ENCODE data around the gene SLC9A8. TPM values are rescaled to one million over a fixed set of nuclear protein-coding genes. Genes with fewer than 3 reads are reported as not detected.

Gene SLC9A8
- total RNA-seq, 1 experiment from 2014 or later: 6.5 TPM

- H3K4me1 Mint-ChIP-seq: no peaks in the 10 kb centered on the region
- no peaks in the 10 kb centered on the region for H3K9me3 Mint-ChIP-seq
- H3K27ac Mint-ChIP-seq: no peak overlapping the region
- no peaks in the 10 kb centered on the region for H3K27me3 Mint-ChIP-seq (ENCODE audit: low read depth)
- DNase-seq (ENCODE audit: low spot score): no peak
- ChIA-PET CTCF (interaction anchor here (1.1 kb wide), 1 partner anchor 269 kb away, joined by 3 read pairs; no protein-coding TSS in a partner anchor), POLR2A (no interaction called here)
- TF ChIP-seq SMAD3 (CRISPR knock-in tag; IDR thresholded peaks at IDR 0.05; ENCODE audit: borderline replicate concordance): no peak
- no peak for TF ChIP-seq ZBTB43 (CRISPR knock-in tag; IDR thresholded peaks at IDR 0.05)
- TF ChIP-seq E2F1 (CRISPR knock-in tag; IDR thresholded peaks at IDR 0.05): no peak
- no peak for TF ChIP-seq ATF3 (CRISPR knock-in tag; conservative IDR thresholded peaks at IDR 0.05)
- TF ChIP-seq IRF2 (CRISPR knock-in tag; IDR thresholded peaks at IDR 0.05; ENCODE audit: borderline replicate concordance, low read depth): no peak
- no peak for TF ChIP-seq E2F4 (CRISPR knock-in tag; IDR thresholded peaks at IDR 0.05; ENCODE audit: borderline replicate concordance, low read depth)
- no peak for TF ChIP-seq USF2 (CRISPR knock-in tag; IDR thresholded peaks at IDR 0.05)
- TF ChIP-seq FOXK1 (CRISPR knock-in tag; IDR thresholded peaks at IDR 0.05): no peak
- TF ChIP-seq ZNF671 (CRISPR knock-in tag; IDR thresholded peaks at IDR 0.05): no peak
- no peak for TF ChIP-seq ZNF121 (CRISPR knock-in tag; IDR thresholded peaks at IDR 0.05)
- no peak for TF ChIP-seq ATF1 (CRISPR knock-in tag; IDR thresholded peaks at IDR 0.05)
- no peak for TF ChIP-seq ZNF425 (CRISPR knock-in tag; conservative IDR thresholded peaks at IDR 0.05)
- TF ChIP-seq ESRRA (CRISPR knock-in tag; IDR thresholded peaks at IDR 0.05; ENCODE audit: borderline replicate concordance): no peak
- no peak for TF ChIP-seq KAT7 (CRISPR knock-in tag; IDR thresholded peaks at IDR 0.05; ENCODE audit: borderline replicate concordance)
- no peak for TF ChIP-seq HMGXB4 (CRISPR knock-in tag; IDR thresholded peaks at IDR 0.05)
- TF ChIP-seq FOXP1 (CRISPR knock-in tag; IDR thresholded peaks at IDR 0.05; ENCODE audit: borderline replicate concordance): no peak
- no peak for TF ChIP-seq NFYB (CRISPR knock-in tag; conservative IDR thresholded peaks at IDR 0.05; ENCODE audit: low read depth)
- no peak for ATAC-seq
- no peaks in the 10 kb centered on the region for H3K36me3 Mint-ChIP-seq
- no peak overlapping the region for H3K4me3 Mint-ChIP-seq
These were observed 64.8 kb downstream of the SLC9A8 start for GRCh38 chr20:49877386-49877921.
